Endothelial cell of umbilical vein (primary cell): Measurements from ENCODE around the gene ADIRF. TPM values are rescaled to one million over a fixed set of nuclear protein-coding genes. Genes with fewer than 3 reads are reported as not detected.

Experiments
- BruUV-seq: library from RNA; stranded (reverse); fragments of 400-500 nt; replicated peaks from 2 replicates; lab custom pipeline; 2021; lab: Mats Ljungman, UMichigan
- CTCF ChIA-PET: fragments of 300-600, 350-600 bp; sonication (Branson Sonifier 250); formaldehyde crosslinking; loops from one replicate; lab custom pipeline; 2021; ENCODE audit warnings: antibody characterized with exemption, inconsistent platforms; lab: Charles Lee
- POLR2A ChIA-PET: fragments of 300-600, 350-600 bp; sonication (Branson Sonifier 250); formaldehyde crosslinking; loops from one replicate; lab custom pipeline; 2021; ENCODE audit warnings: antibody characterized with exemption, inconsistent platforms; lab: Charles Lee
- DNase-seq: peaks from one replicate; pipeline ENCODE4 v3.0.0-alpha.2; 2011; ENCODE audit warnings: low read depth, low spot score
- FAIRE-seq: peaks from 2 replicates; lab custom pipeline; 2011; peaks lifted over from hg19 to GRCh38; lab: Jason Lieb, UNC
- H2AFZ ChIP-seq: 2 replicates; pipeline ENCODE4 v1.6.0; 2012; ENCODE audit warnings: low read depth, low read length, control low read depth, inconsistent platforms
- H3K27ac ChIP-seq: 2 replicates; pipeline ENCODE4 v1.5.1; 2011; ENCODE audit warnings: low read depth, mild to moderate bottlenecking, control low read depth, low read length, moderate library complexity; ENCODE audit not compliant: insufficient read depth
- H3K27me3 ChIP-seq, 2 experiments: 2 replicates each; pipeline versions ENCODE4 v1.6.0 to v1.6.1; 2011; ENCODE audit warnings: low read length in 2 of 2, mixed read lengths in 1 of 2; ENCODE audit not compliant: control insufficient read depth in 2 of 2, insufficient read depth in 2 of 2
- H3K36me3 ChIP-seq, 2 experiments: 2 replicates in 1 of 2; 3 replicates in 1 of 2; pipeline ENCODE4 v1.5.1; 2011; ENCODE audit warnings: low read length in 2 of 2, mild to moderate bottlenecking in 1 of 2, moderate library complexity in 1 of 2; ENCODE audit not compliant: control insufficient read depth in 2 of 2, insufficient read depth in 2 of 2; ENCODE audit errors: extremely low read depth in 1 of 2
- H3K4me1 ChIP-seq: 3 replicates; pipeline ENCODE4 v1.5.1; 2011; ENCODE audit warnings: mild to moderate bottlenecking, low read length; ENCODE audit not compliant: control insufficient read depth, insufficient read depth; ENCODE audit errors: extremely low read depth
- H3K4me2 ChIP-seq: 2 replicates; pipeline ENCODE4 v1.6.1; 2011; ENCODE audit warnings: low read length, control low read depth, mixed read lengths; ENCODE audit not compliant: insufficient read depth
- H3K4me3 ChIP-seq, 3 experiments: fragments of 200-600 bp in 1 of 3; sonication (generic), shearing (Covaris generic) in 1 of 3; replicated peaks in 1 of 3; 2 replicates each; pipeline ENCODE4 v1.5.1; 2011 to 2016; ENCODE audit warnings: control low read depth in 3 of 3, low read length in 3 of 3, mild to moderate bottlenecking in 2 of 3, inconsistent platforms in 1 of 3, low read depth in 1 of 3, moderate library complexity in 1 of 3; ENCODE audit not compliant: insufficient read depth in 1 of 3
- H3K79me2 ChIP-seq: 2 replicates; pipeline ENCODE4 v1.6.0; 2012; ENCODE audit warnings: low read length, inconsistent platforms; ENCODE audit not compliant: control insufficient read depth, insufficient read depth
- H3K9ac ChIP-seq: replicated peaks from 2 replicates; pipeline ENCODE3; 2011; ENCODE audit warnings: low read length, control low read depth; ENCODE audit not compliant: insufficient read depth; ENCODE audit errors: extremely low read depth
- H3K9me1 ChIP-seq: replicated peaks from 3 replicates; pipeline ENCODE4 v1.6.0; 2011; ENCODE audit warnings: mild to moderate bottlenecking, low read length; ENCODE audit not compliant: control insufficient read depth, insufficient read depth; ENCODE audit errors: extremely low read depth
- H3K9me3 ChIP-seq: replicated peaks from 2 replicates; pipeline ENCODE4 v1.5.1; 2012; ENCODE audit warnings: low read length, inconsistent platforms; ENCODE audit not compliant: control insufficient read depth, insufficient read depth
- H4K20me1 ChIP-seq: replicated peaks from 2 replicates; pipeline ENCODE3; 2011; ENCODE audit warnings: mild to moderate bottlenecking, low read length; ENCODE audit not compliant: control insufficient read depth, insufficient read depth; ENCODE audit errors: extremely low read depth
- CTCF ChIP-seq, 2 donors: IDR thresholded peaks; 1 replicate in 1 of 2; 2 replicates in 1 of 2; pipeline ENCODE4 v1.5.1; 2011; ENCODE audit warnings: low read length in 2 of 2, mild to moderate bottlenecking in 2 of 2, moderate library complexity in 2 of 2, control low read depth in 1 of 2, inconsistent platforms in 1 of 2, low read depth in 1 of 2; ENCODE audit not compliant: insufficient read depth in 1 of 2; ENCODE audit errors: extremely low read depth in 1 of 2
- EZH2 ChIP-seq: IDR thresholded peaks from 2 replicates; pipeline ENCODE4 v1.6.1; 2012; ENCODE audit warnings: borderline replicate concordance, low read depth, mild to moderate bottlenecking, moderate library complexity, low read length, inconsistent platforms; ENCODE audit not compliant: severe bottlenecking
- FOS ChIP-seq: IDR thresholded peaks from 2 replicates; pipeline ENCODE4 v1.6.1; 2011; ENCODE audit warnings: mild to moderate bottlenecking, low read length, moderate library complexity, borderline replicate concordance; ENCODE audit not compliant: insufficient read depth
- GATA2 ChIP-seq: IDR thresholded peaks from 2 replicates; pipeline ENCODE4 v1.7.0; 2011; ENCODE audit warnings: low read depth, mild to moderate bottlenecking, moderate library complexity, mixed read lengths, low read length; ENCODE audit not compliant: insufficient read length, insufficient read depth
- JUN ChIP-seq: IDR thresholded peaks from 2 replicates; pipeline ENCODE4 v1.6.1; 2011; ENCODE audit warnings: borderline replicate concordance, low read depth; ENCODE audit not compliant: insufficient read length, insufficient read depth
- MAX ChIP-seq: IDR thresholded peaks from 2 replicates; pipeline ENCODE4 v1.6.1; 2011; ENCODE audit not compliant: insufficient read depth, insufficient read length
- MYC ChIP-seq: IDR thresholded peaks from one replicate; pipeline ENCODE4 v1.6.1; 2011; ENCODE audit warnings: mild to moderate bottlenecking, low read depth, low read length
- POLR2A ChIP-seq: IDR thresholded peaks from 2 replicates; pipeline ENCODE4 v1.6.1; 2012; ENCODE audit warnings: low read depth, mild to moderate bottlenecking, control low read depth, low read length
- POLR2AphosphoS5 ChIP-seq: IDR thresholded peaks from 2 replicates; pipeline ENCODE4 v1.6.1; 2012; ENCODE audit warnings: low read depth, mild to moderate bottlenecking, control low read depth, low read length, moderate library complexity; ENCODE audit not compliant: insufficient read depth
- dilution Hi-C: fragments of 300-500 bp; cut with MboI; formaldehyde crosslinking; loops from one replicate; pipeline ENCODE4 v1.15.0; 2019; ENCODE audit warnings: low sequenced_read_pairs; ENCODE audit not compliant: extremely low pct_ligation_motif_present
- intact Hi-C: fragments of 100-400 bp; cut with micrococcal nuclease; formaldehyde crosslinking; loops from one replicate; pipeline ENCODE4 v1.10.0; 2022
- polyA plus RNA-seq, 4 experiments: library from polyadenylated mRNA; depleted of rRNA in 3 of 4; stranded (reverse) in 3 of 4; unstranded in 1 of 4; fragments of >200 nt; gene quantifications; 2 replicates each; pipeline versions ENCODE4 v1.2.1 to v1.2.3, GENCODE V29; 2011 to 2012; ENCODE audit warnings: missing spikeins in 1 of 4
- total RNA-seq: library from RNA; stranded (reverse); gene quantifications from 2 replicates; pipeline ENCODE4 v1.2.3, GENCODE V29; 2021

Gene ADIRF
- total and polyA plus RNA-seq, 2 donors (not counting 3 experiments of a cell fraction or from before 2014, with no cell fraction given), result 3.7 to 4.4 TPM

- no peak overlapping the region for H3K27ac ChIP-seq
- dilution Hi-C loops, result no loop called here
- peaks cover 20 to 56% of the 10 kb centered on the region in 2 experiments for H3K36me3 ChIP-seq
- CTCF ChIA-PET, result interaction anchor here (11.6 to 12.5 kb wide), 2 partner anchors 13 to 22 kb away, joined by 189 to 325 read pairs; partner anchors contain the start of genes ADIRF, MMRN2 and SNCG
- POLR2A ChIA-PET, result interaction anchor here (0.9 kb wide), 1 partner anchor 16 kb away, joined by 4 read pairs; no protein-coding TSS in a partner anchor
- H3K9me3 ChIP-seq, result no peaks in the 10 kb centered on the region
- H2AFZ ChIP-seq, result no peak overlapping the region
- H3K9ac ChIP-seq, result no peak overlapping the region
- FAIRE-seq (no peak), DNase-seq (no peak)
- no peaks in the 10 kb centered on the region for H4K20me1 ChIP-seq
- intact Hi-C loops, result no loop called here
- H3K9me1 ChIP-seq, result no peaks in the 10 kb centered on the region
- no peaks in the 10 kb centered on the region for H3K27me3 ChIP-seq
- H3K4me3 ChIP-seq, result no peak overlapping the region
- TF ChIP-seq POLR2AphosphoS5, result no peak
- no peak for TF ChIP-seq MAX
- TF ChIP-seq POLR2A, result no peak
- H3K4me2 ChIP-seq, result no peak overlapping the region
- no TSS peak for BruUV-seq
- H3K79me2 ChIP-seq, result peaks cover 43% of the 10 kb centered on the region
- H3K4me1 ChIP-seq, result no peaks in the 10 kb centered on the region
These were observed 24.3 kb upstream of the ADIRF start for GRCh38 chr10:86944031-86944419.

- Histone ChIP-seq H3K4me3 (no peak overlapping the region), H4K20me1 (no peaks in the 10 kb centered on the region), H3K9me1 (no peaks in the 10 kb centered on the region), H3K9me3 (no peaks in the 10 kb centered on the region), H3K27ac (no peak overlapping the region), H3K79me2 (peaks cover 47% of the 10 kb centered on the region), H3K36me3 (peaks cover 20 to 56% of the 10 kb centered on the region in 2 experiments), H3K4me2 (no peak overlapping the region), H3K9ac (no peak overlapping the region), H2AFZ (no peak overlapping the region), H3K27me3 (no peaks in the 10 kb centered on the region), H3K4me1 (no peaks in the 10 kb centered on the region)
- TF ChIP-seq POLR2A (no peak), POLR2AphosphoS5 (no peak), FOS (no peak), GATA2 (no peak), JUN (no peak), MAX (no peak), MYC (no peak), CTCF (IDR thresholded peaks at IDR 0.05; ENCODE audit: extremely low read depth in 1 of 2, insufficient read depth in 1 of 2, low read depth in 1 of 2, low read length in 2 of 2) (no peak), EZH2 (no peak)
- dilution Hi-C loops (no loop called here), intact Hi-C loops (no loop called here)
- no peak for FAIRE-seq
- BruUV-seq, result no TSS peak
- ChIA-PET POLR2A (interaction anchor here (2.9 kb wide), 1 partner anchor 14 kb away, joined by 13 read pairs; the partner anchor contains the start of genes MMRN2 and SNCG), CTCF (interaction anchor here (11.6 to 12.5 kb wide), 2 partner anchors 13 to 22 kb away, joined by 189 to 325 read pairs; partner anchors contain the start of genes ADIRF, MMRN2 and SNCG)
- no peak for DNase-seq
These were observed 23.8 kb upstream of the ADIRF start for GRCh38 chr10:86944471-86944870.
